Measurements from ENCODE around the gene UEVLD. TPM values are rescaled to one million over a fixed set of nuclear protein-coding genes. Genes with fewer than 3 reads are reported as not detected.

UEVLD gene
- total RNA-seq: 30.5 TPM

GRCh38 chr11:18588297-18589252 lies at the start of gene UEVLD:
TSS of gene UEVLD (minus strand) at chr11:18588734. CDS start at chr11:18588654, 80 bp downstream.

GRCh38 chr11:18634140-18635032 lies 45.9 kb upstream of the UEVLD start, which contains the start of gene SPTY2D1:
TSS of gene SPTY2D1 (minus strand) at chr11:18634342. CDS start at chr11:18634257, 85 bp downstream.

GRCh38 chr11:18599739-18600230 lies 11.3 kb upstream of the UEVLD start, which contains the start of gene MISFA:
TSS of gene MISFA (plus strand) at chr11:18599789. CDS start at chr11:18599929, 140 bp downstream.

GRCh38 chr11:18526521-18527296 lies 61.8 kb downstream of the UEVLD start, which contains the start of gene TSG101:
TSS of gene TSG101 (minus strand) at chr11:18526942. CDS start at chr11:18526816, 126 bp downstream.

Other genes with a start within 250 kb of the UEVLD start
- gene LDHA, start 194.2 kb downstream of the UEVLD start, total RNA-seq: 507 TPM
- not detected for gene LDHC, start 176.4 kb downstream of the UEVLD start, total RNA-seq
- not detected for gene LDHAL6A, start 132.9 kb downstream of the UEVLD start, total RNA-seq
- 108 TPM for gene TSG101, start 61.8 kb downstream of the UEVLD start, total RNA-seq
- gene MISFA, start 11.1 kb upstream of the UEVLD start, total RNA-seq: 1.5 TPM
- gene SPTY2D1, start 45.6 kb upstream of the UEVLD start, total RNA-seq: 29.7 TPM
- 7.3 TPM for gene TMEM86A, start 110.0 kb upstream of the UEVLD start, total RNA-seq
- 0.44 TPM for gene IGSF22, start 137.5 kb upstream of the UEVLD start, total RNA-seq
- gene PTPN5, start 203.1 kb upstream of the UEVLD start, total RNA-seq: 3.8 TPM

Data from camera-type eye (tissue), 1 donor.